ENCODE measurements around the gene GIMD1. TPM values are rescaled to one million over a fixed set of nuclear protein-coding genes. Genes with fewer than 3 reads are reported as not detected.

Gene GIMD1
- total RNA-seq, 6 experiments from 2014 or later, result not detected

GRCh38 chr4:106320235-106320634, 48.3 kb downstream of the GIMD1 start:
- Mint-ChIP-seq H3K4me3 (no peak overlapping the region), H3K9me3 (no peaks in the 10 kb centered on the region; the same call in 1 of the 2 replicates), H3K36me3 (ENCODE audit: low read depth) (peaks cover 23% of the 10 kb centered on the region), H3K27me3 (ENCODE audit: insufficient read depth) (no peaks in the 10 kb centered on the region; the same call in 1 of the 2 replicates), H3K4me1 (ENCODE audit: low read depth) (peaks cover 13% of the 10 kb centered on the region), H3K27ac (peak overlapping the region; percentile 21; the same call in 1 of the 2 replicates)
- no peak for DNase-seq
- TF ChIP-seq CTCF (IDR thresholded peaks at IDR 0.05), result no peak

- H3K9me3 Mint-ChIP-seq, result no peaks in the 10 kb centered on the region; the same call in 1 of the 2 replicates
- H3K36me3 Mint-ChIP-seq (ENCODE audit: low read depth), result peaks cover 22% of the 10 kb centered on the region
- peaks cover 29% of the 10 kb centered on the region for H3K4me1 Mint-ChIP-seq (ENCODE audit: low read depth)
- H3K4me3 Mint-ChIP-seq, result no peak overlapping the region; the same call in 1 of the 2 replicates
- H3K27me3 Mint-ChIP-seq (ENCODE audit: insufficient read depth), result no peaks in the 10 kb centered on the region; the same call in 1 of the 2 replicates
- no peak for TF ChIP-seq CTCF (IDR thresholded peaks at IDR 0.05)
- no peak overlapping the region for H3K27ac Mint-ChIP-seq
- DNase-seq, result no peak
Observed at GRCh38 chr4:106318511-106318910, 50.1 kb downstream of the GIMD1 start.

- H3K36me3 Mint-ChIP-seq (ENCODE audit: low read depth), result peaks cover 28% of the 10 kb centered on the region
- no peak overlapping the region for H3K4me3 Mint-ChIP-seq
- H3K27me3 Mint-ChIP-seq (ENCODE audit: insufficient read depth), result no peaks in the 10 kb centered on the region; the same call in 1 of the 2 replicates
- no peak overlapping the region for H3K27ac Mint-ChIP-seq
- no peak for TF ChIP-seq CTCF (IDR thresholded peaks at IDR 0.05)
- peaks cover 32% of the 10 kb centered on the region for H3K4me1 Mint-ChIP-seq (ENCODE audit: low read depth)
- no peak for DNase-seq
- H3K9me3 Mint-ChIP-seq, result no peaks in the 10 kb centered on the region; the same call in 1 of the 2 replicates
Observed at GRCh38 chr4:106317815-106318214, 50.8 kb downstream of the GIMD1 start.

GRCh38 chr4:106316773-106317409, 51.7 kb downstream of the GIMD1 start:
- DNase-seq, result no peak
- Mint-ChIP-seq H3K27me3 (ENCODE audit: insufficient read depth) (no peaks in the 10 kb centered on the region; the same call in 1 of the 2 replicates), H3K4me1 (ENCODE audit: low read depth) (peaks cover 38% of the 10 kb centered on the region), H3K4me3 (no peak overlapping the region), H3K36me3 (ENCODE audit: low read depth) (peaks cover 26% of the 10 kb centered on the region), H3K9me3 (no peaks in the 10 kb centered on the region; the same call in 1 of the 2 replicates), H3K27ac (no peak overlapping the region)
- no peak for TF ChIP-seq CTCF (IDR thresholded peaks at IDR 0.05)

- Mint-ChIP-seq H3K36me3 (ENCODE audit: low read depth) (peaks cover 24% of the 10 kb centered on the region), H3K9me3 (no peaks in the 10 kb centered on the region; the same call in 1 of the 2 replicates), H3K27ac (no peak within 1 kb of the TSS), H3K27me3 (ENCODE audit: insufficient read depth) (no peaks in the 10 kb centered on the region; the same call in 1 of the 2 replicates), H3K4me3 (no peak within 1 kb of the TSS), H3K4me1 (ENCODE audit: low read depth) (peaks cover 41% of the 10 kb centered on the region)
- TF ChIP-seq CTCF (IDR thresholded peaks at IDR 0.05), result no peak
- DNase-seq, result peak; percentile 86
Observed at GRCh38 chr4:106315968-106316772, 52.4 kb downstream of the GIMD1 start, which contains the start of the genes AIMP1 and TBCK. Gene AIMP1, plus strand, starts transcription at chr4:106316550. Its CDS starts 8,460 bp downstream, at chr4:106325010. Gene TBCK, minus strand, starts transcription at chr4:106316209. Its CDS starts 7,249 bp downstream, at chr4:106308960.
